ENCODE measurements around the gene AKAP13.
A peak's percentile ranks its signal among the peaks of the same experiment; 100 is the strongest.

Gene AKAP13

GRCh38 chr15:85723960-85724945, 343.9 kb downstream of the AKAP13 start:
- H3K4me3 ChIP-seq (ENCODE audit: low read depth, low read length), result no peak overlapping the region
- DNase-seq (ENCODE audit: low read depth, low spot score), result no peak
- TF ChIP-seq, protein P1, sequence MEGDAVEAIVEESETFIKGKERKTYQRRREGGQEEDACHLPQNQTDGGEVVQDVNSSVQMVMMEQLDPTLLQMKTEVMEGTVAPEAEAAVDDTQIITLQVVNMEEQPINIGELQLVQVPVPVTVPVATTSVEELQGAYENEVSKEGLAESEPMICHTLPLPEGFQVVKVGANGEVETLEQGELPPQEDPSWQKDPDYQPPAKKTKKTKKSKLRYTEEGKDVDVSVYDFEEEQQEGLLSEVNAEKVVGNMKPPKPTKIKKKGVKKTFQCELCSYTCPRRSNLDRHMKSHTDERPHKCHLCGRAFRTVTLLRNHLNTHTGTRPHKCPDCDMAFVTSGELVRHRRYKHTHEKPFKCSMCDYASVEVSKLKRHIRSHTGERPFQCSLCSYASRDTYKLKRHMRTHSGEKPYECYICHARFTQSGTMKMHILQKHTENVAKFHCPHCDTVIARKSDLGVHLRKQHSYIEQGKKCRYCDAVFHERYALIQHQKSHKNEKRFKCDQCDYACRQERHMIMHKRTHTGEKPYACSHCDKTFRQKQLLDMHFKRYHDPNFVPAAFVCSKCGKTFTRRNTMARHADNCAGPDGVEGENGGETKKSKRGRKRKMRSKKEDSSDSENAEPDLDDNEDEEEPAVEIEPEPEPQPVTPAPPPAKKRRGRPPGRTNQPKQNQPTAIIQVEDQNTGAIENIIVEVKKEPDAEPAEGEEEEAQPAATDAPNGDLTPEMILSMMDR (IDR thresholded peaks at IDR 0.05; ENCODE audit: insufficient read depth, low read length, missing control alignments), result no peak
- POLR2A ChIA-PET, result no interaction called here
- CTCF ChIA-PET, result interaction anchor here (0.9 to 1.2 kb wide), 4 partner anchors 12 to 237 kb away, joined by 3 to 4 read pairs (median 3); no protein-coding TSS in a partner anchor

DNA sequence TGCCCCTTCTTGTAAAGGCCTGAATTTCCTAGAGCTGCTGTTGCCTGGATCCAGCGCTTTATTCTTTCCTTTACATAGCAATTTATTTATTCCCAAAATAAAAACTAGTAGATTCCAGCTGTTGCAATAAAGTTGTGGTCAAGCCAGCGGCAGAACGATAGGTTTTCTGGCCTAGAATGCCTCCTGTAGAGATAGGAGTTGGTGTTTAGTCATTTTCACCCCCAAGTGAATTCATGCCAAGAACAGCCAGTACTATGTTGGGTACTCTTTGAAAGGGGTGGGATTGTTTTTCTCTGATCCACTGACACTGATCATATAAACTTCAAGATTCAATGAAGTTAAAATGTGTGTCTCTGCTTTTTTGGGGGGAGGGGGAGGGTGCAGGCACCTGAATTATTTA, 344.6 kb downstream of the AKAP13 start:
- ChIA-PET CTCF (interaction anchor here (0.8 to 1.2 kb wide), 3 partner anchors 9 to 237 kb away, joined by 3 to 4 read pairs (median 3); no protein-coding TSS in a partner anchor), POLR2A (no interaction called here)
- no peak overlapping the region for H3K4me3 ChIP-seq (ENCODE audit: low read depth, low read length)
- DNase-seq (ENCODE audit: low read depth, low spot score), result no peak
- TF ChIP-seq, protein P1 (IDR thresholded peaks at IDR 0.05; ENCODE audit: insufficient read depth, low read length, missing control alignments), result no peak

DNA sequence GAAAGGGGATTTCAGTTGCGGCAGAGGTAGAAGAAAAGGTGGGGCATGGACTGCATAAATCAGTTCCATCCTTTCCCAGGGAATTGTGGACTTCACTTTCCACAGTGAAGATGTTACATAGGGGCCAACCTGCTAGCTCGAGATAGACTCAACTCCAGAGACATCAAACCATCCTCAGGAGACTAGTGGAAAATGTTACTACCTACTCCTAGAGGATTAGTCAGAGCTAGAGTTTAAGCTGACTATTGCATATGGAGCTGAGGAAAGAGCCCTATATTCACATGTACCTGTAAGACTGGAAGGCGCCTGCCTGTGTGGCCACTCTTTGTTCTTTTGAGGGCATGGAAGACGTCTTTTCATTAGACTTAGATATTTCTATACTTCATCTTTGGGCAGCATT, 345.2 kb downstream of the AKAP13 start:
- CTCF ChIA-PET, result interaction anchor here (0.6 to 5.1 kb wide), 5 partner anchors 9 to 239 kb away, joined by 3 to 88 read pairs (median 4); no protein-coding TSS in a partner anchor
- TF ChIP-seq, protein P1 (IDR thresholded peaks at IDR 0.05; ENCODE audit: insufficient read depth, low read length, missing control alignments), result no peak
- POLR2A ChIA-PET, result no interaction called here
- H3K4me3 ChIP-seq (ENCODE audit: low read depth, low read length), result no peak overlapping the region
- DNase-seq (ENCODE audit: low read depth, low spot score), result no peak

DNA sequence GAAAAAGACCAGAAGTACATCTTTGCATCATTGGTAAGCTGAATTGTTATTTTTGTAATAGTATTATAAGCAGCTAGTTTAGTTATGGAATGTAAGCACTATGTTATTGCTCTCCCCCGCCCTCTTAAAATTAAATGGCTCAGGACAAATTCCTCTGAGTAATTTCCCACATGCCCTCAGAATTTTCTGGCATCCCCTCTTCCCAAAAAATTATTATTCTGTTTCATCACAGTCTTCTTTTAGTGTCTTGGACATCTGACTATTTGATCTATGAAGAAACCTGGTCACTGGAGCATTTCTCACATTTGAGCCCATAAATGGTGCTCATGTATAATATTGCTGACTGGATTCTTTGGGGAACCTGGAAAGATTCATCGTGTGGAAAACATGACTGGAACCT, 346.1 kb downstream of the AKAP13 start:
- peak; percentile 37 for DNase-seq (ENCODE audit: low read depth, low spot score)
- TF ChIP-seq, protein P1 (IDR thresholded peaks at IDR 0.05; ENCODE audit: insufficient read depth, low read length, missing control alignments), result no peak
- POLR2A ChIA-PET, result no interaction called here
- no peak overlapping the region for H3K4me3 ChIP-seq (ENCODE audit: low read depth, low read length)
- CTCF ChIA-PET, result interaction anchor here (2.7 to 6.9 kb wide), 4 partner anchors 14 to 115 kb away, joined by 6 to 99 read pairs (median 72); no protein-coding TSS in a partner anchor

- TF ChIP-seq, protein P1 (IDR thresholded peaks at IDR 0.05; ENCODE audit: insufficient read depth, low read length, missing control alignments), result no peak
- DNase-seq (ENCODE audit: low read depth, low spot score), result no peak
- ChIA-PET CTCF (interaction anchor here (2.7 to 6.9 kb wide), 4 partner anchors 14 to 114 kb away, joined by 6 to 99 read pairs (median 72); no protein-coding TSS in a partner anchor), POLR2A (interaction anchor here (0.6 kb wide), 1 partner anchor 136 kb away, joined by 3 read pairs; no protein-coding TSS in a partner anchor)
- no peak overlapping the region for H3K4me3 ChIP-seq (ENCODE audit: low read depth, low read length)
These were observed 346.7 kb downstream of the AKAP13 start for GRCh38 chr15:85727068-85727467.
